NCI-H524 treated with DMSO at 0.1 percent for 48 hours (cell line): ENCODE measurements around the gene CAMK1D.
"Not testable (repeated sequence)": the region's sequence is repeated elsewhere in the genome, so short reads cannot be mapped to it uniquely, and the experiment has no call there.

ENCODE experiments used
- DNase-seq: peaks from one replicate; lab custom pipeline; 2025; lab: John Stamatoyannopoulos, UW

The CAMK1D gene

DNA sequence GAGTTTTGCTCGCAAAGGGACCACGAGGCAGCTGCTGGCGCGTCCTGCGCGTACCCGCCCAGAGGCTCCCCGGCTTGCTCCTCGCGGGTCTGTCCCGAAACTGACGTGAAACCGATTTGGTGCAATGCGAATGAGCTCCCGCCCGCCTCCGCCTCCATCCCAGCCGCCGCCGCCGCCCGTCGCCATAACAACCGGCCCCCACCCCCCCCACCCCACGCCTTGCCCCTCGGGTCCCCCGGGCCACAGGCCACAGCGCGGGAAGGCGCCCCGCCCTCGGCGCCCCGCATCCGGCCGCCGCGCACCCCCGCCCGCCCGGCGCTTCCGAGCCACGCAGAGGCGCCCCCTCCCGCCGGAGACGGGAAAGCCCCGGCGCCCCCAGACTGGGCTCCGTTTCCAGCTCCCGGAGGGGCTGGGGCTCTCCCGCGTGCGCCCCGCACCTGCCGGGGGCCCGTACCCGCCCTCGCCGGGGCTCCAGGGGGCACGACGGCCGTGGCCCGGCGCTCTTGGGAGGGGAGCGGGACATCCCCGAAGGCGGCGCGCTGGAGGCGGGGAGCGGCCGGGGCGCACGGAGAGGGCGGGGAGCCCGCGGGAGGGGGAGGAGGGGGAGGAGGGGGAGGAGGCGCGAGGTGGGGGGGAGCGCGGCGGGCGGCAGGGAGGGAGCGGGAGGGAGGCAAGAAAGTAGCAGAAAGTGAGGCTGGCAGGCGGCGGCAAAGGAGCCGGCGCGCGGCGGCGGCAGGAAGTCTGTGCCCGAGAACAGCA, at the start of gene CAMK1D:
Gene CAMK1D (plus strand): TSS at position 678 of the 759 bp plus-strand sequence.
- no peak for DNase-seq

DNA sequence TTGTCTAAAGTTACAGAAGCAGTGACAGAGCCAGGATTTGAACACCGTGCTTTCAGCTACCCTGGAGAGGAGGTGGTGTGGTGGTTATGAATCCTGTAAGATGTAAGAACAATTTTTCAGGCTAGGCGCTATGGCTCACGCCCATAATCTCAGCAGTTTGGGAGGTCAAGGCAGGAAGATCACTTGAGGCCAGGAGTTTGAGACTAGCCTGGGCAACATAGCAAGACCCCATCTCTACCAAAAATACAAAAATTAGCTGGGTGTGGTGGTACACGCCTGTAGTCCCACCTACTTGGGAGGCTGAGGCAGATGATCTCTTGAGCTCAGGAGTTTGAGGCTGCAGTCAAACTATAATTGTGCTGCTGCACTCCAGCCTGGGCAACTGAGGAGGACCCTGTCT, 48.3 kb upstream of the CAMK1D start:
- not testable (repeated sequence) for DNase-seq

DNA sequence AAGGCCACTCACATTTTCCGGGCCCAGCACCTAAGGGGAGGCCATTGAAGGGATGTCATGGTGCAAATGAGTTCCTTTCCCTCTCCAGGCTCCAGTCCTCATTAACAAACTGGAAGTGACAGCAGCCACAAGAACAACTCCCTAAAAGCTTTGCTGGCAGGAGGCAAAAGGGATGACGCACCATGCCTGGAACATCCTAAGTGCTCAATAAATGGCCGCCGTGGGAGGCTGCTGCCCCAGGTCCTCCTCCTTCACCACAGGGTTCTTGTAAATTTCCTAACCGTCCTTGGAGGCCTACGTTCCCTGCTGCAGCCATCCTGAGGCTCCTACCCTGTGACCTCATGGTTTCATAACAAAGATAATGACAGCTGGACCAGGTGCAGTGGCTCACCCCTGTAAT, 41.3 kb upstream of the CAMK1D start:
- no peak for DNase-seq

DNA sequence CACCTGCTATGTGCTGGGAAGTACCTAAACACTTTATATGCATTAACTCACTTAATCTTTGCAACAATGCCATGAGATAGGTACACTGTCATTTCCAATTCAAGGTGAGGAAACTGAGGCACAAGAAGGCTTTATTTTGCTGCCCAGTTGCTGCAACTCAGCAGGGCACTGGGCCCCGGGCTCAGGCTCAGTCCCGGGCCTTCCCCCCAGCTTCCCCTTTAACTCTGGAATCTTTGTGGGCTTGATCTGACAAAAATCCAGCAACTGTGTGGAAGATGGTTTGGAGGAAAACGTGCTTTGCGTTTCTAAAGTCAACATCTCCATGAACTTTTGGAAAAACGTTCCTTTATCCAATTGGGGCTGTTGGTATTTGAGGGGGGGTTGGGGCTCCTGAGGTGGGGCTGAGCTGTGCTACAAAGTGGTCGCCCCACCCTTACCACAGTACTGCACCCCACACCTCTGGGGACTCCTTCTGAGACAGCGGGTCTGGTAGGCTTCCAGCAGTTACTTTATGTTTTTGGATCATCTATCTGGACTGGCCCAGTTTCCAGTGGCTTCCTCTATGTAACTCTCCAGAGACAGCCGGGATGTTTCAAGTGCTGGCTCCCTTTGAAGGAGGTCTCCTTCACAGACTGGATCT, 40.5 kb upstream of the CAMK1D start:
- no peak for DNase-seq

DNA sequence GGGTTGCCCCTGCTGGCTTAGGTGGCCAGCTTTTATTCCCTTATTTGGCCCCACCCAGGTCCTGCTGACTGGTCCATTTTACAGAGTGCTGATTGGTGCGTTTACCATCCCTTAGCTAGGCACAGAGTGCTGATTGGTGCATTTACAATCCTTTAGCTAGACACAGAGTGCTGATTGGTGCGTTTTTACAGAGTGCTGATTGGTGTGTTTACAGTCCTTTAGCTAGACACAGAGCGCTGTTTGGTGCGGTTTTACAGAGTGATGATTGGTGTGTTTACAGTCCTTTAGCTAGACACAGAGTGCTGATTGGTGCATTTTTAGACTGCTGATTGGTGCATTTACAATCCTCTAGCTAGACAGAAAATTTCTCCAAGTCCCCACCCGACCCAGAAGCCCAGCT, 39.6 kb upstream of the CAMK1D start:
- DNase-seq = not testable (repeated sequence)

DNA sequence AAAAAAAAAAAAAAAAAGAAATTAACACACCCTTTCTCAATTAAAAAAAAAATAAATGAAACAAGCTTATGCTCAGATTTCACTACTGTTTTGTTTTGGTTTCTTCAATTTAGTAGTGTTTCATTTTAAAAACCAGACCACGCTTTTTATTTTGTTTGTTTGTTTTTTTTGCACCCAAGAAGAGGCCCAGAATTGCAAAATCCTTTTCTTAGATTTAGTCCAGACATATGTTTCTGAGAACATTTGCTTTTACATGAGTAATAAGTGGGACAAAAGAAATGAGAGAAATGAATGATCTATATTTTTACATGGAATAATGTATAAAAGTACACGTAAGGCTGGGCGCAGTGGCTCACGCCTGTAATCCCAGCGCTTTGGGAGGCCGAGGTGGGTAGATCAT, 34.5 kb upstream of the CAMK1D start:
- no peak for DNase-seq

DNA sequence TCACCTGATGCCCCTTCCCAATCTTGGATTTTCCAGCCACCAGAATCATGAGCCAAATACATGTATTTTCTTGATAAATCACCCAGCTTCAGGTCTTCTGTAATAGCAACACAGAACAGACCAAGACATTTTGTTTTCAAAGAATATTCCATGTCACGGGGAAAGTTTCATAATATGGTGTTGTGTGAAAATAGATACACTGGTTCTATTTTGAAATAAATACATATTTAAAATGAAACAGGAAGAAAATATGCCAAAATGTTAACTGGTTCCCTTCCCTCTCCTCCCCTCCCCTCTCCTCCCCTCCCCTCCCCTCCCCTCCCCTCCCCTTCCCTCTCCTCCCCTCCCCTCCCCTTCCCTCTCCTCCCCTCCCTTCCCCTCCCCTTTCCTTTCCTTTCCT, 30.3 kb upstream of the CAMK1D start:
- no peak for DNase-seq

DNA sequence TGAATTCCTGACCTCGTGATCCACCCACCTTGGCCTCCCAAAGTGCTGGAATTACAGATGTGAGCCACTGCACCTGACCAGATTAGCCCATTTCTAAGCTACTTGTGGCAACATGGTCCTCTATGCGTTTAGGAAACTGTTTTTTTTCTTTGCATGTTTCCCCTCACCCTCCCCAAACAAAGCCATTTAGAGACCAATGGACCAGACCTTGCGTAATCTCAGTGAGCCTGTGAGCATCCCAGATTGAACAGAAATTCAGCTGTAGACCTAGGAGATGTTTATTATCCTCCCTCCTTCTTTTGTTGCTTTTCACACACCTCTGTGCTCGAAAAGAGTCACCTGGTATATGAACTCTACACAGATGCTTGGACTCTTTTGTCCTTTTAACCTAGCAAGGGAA, 28.5 kb upstream of the CAMK1D start:
- DNase-seq = no peak

DNA sequence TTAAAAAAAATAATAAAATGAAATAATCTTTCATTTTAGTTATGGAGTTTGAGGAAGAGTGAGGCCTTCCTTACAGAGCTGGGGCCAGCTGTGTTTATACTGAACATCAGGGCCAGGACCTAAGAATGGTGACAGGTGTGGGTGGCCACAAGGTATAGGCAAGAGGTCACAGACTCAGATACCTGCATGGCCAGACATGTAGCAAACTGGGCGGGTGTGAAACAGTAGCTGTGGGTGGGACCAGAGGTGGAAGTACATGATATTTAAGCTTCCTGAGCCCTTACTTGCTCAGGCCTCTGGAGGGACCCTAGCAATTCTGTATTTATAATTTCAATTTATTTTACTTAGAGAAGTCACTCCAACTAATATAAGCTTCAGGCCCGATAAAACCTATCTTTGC, 27.7 kb upstream of the CAMK1D start:
- no peak for DNase-seq

DNA sequence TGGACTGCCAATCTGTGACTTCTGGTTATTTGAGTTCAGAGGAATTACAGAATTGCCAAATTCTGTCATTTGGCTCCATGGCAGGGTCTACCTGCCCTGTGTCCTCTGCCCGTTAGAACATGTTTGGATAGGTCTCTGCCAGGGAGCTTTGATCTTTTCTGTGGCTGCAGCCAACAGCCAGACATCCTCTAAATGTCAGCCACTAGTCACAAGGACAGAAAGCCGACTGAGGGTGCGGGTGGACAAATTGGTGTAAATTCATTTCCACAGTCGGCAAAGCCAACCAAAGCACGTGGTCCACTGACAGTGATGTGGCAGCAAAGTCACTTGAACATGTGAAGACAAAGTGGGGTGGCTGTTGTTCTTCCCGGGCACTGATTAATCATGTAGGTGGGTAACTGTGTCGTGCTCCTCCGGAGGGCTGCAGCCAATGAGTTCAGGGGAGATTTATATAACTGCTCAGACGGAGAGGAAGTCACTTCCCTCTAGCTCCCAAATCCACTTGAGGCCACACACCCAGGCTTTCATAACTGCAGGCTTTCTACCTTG, 26.7 kb upstream of the CAMK1D start:
- DNase-seq = no peak

DNA sequence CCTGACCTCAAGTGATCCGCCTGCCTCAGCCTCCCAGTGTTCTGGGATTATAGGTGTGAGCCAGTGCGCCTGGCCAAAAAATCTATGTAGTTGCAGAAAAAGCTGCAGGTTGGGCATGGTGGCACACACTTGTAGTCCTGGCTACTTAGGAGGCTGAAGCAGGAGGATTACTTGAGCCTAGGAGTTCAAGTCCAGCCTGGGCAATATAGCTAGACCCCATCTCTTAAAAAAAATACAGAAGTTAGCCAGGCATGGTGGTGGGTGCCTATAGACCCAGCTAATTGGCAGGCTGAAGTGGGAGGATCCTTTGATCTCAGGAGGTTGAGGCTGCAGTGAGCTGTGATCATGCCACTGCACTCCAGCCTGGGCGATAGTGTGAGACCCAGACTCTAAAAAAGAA, 24.8 kb upstream of the CAMK1D start:
- no peak for DNase-seq

DNA sequence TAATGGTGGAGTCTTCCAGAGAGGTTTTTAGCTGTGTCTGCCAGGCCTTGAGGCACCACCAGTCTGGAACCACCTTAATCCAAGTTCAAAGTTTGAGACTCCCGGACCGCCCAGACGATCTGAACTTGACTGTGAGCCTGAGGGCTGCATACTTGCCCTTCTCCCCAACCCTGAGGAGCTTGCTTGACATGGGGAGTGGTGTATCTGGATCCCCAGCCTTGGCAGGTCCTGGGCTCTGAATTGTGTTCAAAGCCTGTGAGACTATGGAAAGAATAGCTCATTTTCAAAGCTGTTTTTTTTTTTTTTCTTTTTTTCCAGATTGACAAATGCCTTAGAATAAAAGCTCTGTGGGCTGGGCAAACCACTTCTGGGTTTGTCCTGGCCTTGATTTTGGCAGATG, 22.3 kb upstream of the CAMK1D start:
- DNase-seq = no peak

DNA sequence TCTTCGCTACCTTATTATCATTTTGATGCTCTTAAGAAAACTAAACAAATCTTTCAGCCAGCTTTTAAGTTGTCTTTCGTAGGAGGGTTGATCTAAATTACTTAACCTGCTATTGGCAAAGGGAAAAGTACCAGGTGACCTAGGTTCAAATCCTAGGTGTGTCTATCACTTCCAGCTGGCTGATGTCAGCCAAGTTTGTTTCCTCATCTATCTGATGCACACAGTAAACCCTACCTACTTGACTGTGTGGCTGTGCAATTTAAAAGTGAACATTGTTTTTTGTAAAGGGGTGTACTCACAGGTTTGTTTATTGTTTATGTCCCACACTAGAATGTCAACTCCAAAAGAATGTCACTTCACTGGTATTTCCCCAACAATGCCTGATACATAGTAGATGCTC, 21.9 kb upstream of the CAMK1D start:
- no peak for DNase-seq

DNA sequence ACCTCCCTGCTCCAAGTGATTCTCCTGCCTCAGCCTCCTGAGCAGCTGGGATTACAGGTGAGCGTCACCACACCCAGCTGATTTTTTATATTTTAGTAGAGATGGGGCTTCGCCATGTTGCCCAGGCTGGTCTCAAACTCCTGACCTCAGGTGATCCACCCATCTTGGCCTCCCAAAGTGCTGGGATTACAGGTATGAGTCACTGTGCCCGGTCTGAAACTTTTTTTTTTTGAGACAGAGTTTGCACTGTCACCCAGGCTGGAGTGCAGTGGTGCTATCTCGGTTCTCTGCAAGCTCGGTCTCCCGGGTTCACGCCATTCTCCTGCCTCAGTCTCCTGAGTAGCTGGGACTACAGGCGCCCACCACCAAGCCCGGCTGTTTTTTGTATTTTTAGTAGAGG, 21.0 kb upstream of the CAMK1D start:
- DNase-seq = not testable (repeated sequence)

DNA sequence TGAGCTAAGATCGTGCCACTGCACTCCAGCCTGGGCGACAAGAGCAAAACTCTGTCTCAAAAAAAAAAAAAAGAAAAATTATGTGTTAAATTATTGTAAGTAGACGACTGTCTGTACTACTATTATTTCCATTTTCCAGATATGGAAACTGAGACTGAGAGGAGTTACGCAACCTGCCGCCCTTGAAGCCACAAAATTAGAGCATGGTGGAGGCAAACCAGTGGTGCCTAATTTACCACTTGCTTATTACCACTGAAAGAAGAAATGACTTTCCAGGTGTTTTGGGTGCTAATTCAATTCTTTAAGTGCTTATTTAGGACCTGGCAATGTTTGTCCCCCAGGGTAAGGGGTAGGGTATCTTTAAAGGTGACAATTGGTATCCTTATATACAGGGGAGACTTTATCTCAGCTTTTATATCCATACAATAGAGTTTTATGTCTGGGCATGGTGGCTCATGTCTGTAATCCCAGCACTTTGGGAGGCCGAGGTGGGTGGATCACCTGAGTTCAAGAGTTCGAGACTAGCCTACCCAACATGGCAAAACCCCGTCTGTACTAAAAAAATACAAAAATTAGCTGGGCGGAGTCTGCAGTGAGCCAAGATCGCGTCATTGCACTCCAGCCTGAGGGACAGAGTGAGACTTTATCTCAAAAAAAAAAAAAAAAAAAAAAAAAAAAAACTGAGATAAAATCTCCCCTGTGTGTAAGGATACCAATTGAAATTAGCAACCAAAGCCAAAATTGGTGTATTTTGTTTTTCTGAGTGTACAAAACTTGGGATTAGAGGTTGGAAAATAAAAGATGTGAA, 16.6 kb upstream of the CAMK1D start:
- DNase-seq = no peak

DNA sequence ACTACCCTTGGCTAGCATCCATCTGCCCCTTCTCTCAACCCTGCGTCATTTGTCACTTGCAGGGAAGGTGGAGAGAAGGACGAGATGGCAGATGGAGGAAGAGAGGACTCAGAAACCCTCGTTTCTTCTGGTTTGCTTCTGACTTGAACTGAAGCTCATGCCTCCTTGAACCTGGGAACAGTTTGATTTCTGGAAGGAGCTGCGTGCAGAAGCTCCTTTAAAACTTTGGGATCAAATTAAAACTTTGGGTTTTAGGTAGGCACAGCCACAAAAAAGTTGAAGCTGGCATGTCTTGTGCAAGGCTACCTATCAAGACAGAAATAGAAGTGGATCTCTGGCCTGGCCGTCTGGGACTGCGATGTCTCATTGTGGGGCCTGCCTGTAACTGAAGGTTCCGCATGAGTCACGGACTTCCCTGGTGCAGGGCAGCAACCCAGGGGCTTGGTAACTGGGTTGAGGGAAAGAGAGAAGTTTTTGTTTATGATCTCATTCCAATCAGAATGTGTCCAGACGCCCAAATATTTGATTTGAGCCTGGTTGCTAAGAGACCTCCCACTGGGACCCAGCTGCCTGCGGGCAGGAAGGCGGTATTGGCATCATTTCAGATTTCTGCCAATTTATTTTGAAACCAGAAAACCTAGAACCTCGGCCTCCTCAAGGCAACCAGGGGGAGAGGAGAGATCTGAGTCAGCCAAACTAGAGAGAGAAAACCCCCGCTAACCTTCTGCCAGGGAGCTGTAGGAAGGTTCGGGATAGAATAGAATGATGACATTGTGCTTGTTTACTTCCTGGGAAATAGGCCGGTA, 15.8 kb upstream of the CAMK1D start:
- no peak for DNase-seq

DNA sequence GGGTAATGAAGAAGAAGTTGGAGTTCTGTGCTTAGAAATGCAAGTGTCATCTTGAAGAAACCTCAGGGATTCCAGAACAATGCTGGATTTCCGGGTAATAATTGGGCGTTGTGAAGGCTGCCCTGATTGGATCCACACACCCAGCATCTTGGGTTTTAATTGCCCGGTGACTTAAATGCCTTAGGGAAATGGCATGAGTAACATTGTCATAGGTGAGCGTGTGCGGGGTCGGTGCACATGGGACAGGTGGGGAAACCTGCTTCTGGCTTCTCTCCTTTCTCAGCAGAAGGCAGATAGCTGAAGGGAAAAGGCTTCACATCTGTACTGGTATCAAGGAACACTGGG, 15.2 kb upstream of the CAMK1D start:
- no peak for DNase-seq

DNA sequence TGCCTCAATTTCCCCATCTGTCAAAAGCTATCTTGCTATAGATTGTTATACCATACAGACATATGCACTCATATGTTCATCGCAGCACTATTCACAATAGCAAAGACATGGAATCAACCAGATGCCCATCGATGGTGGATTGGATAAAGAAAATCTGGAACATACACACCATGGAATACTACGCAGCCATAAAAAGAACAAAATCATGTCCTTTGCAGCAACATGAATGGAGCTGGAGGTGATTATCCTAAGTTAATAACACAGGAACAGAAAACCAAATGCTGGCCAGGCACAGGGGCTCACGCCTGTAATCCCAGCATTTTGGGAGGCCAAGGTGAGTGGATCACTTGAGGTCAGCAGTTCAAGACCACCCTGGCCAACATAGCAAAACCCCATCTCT, 14.2 kb upstream of the CAMK1D start:
- not testable (repeated sequence) for DNase-seq

DNA sequence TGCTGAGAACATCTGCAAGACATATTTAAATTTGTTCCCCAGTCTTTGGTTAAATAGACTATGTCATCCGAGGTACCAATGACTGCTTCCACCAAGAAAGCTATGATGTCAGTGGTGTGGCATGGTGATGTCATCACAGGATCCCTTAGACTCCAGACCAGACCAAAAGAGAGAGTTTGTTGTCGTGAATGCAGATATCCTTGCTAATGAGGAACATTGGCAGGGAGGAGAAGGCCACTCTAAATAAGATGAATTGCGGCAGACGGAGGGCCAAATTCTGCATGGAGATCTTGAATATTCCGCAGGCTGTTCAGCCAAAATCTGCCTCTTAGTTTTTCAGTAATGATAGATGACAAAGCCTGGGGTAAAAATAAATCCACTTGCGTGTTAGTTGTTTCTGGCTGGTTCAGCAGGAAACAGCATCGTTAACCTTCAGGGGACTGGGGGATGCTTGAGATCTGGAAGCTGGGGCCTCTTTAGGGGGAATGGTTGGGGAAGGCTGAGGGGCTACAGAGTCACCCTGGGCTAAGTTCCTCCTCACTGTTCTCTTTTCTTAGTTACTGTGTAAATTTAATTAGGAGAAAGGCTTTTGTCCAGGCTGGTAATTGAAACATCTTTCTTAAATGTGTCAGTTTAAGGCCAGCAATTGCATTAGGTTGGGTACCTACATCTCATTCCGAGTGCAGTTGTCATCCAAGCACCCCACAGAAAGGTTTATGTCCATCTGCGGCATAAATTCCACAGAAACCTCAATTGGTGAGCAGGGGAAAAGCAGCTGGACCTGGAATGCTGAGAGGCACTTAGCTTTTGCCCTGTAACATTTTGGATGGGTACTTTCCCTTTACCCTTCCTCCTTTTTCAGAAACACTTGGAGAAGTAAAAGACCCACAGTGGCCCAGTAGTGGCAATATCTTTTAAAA, 11.6 kb upstream of the CAMK1D start:
- no peak for DNase-seq

DNA sequence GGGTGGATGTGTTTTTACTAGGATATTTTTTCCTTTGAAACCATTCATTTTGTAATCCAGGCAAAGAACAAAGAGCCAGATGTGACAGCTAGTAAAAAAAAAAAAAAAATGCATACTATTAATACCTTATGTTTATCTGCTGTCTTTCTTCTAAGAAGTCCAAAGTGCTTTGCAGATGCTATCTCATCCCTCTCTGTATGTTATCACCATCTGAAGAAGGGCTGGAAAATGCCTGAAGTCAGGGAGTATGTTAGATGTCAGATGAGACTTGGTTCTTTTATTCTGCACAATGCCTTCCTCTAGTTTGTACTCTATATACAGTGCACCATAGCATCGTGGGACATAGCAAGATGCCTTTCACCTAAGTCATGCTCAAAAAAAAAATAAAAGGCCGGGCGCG, 10.4 kb upstream of the CAMK1D start:
- no peak for DNase-seq

DNA sequence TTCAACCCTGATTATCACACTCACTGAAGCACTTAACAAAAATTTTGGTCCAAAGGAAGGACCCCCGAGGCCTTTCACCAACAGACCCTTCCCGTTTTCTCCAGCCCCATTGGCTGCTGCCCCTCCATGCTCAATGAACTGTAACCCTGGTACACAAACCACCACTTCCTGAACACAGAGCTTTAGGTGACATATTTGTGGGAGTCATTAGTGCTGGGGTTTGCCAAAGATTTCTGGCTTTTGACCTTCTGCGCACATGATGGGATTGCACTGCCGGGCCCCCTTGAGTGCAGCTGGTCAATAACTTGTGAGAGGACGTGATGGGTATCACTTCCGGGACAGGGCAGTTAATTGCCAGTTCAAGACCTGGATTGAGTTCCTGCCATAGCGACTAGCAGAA, 9.0 kb upstream of the CAMK1D start:
- no peak for DNase-seq
